Fibroblast of lung (primary cell): ENCODE results near the gene TXNL4B.

ENCODE experiments used
- CTCF ChIP-seq, 2 donors: IDR thresholded peaks in 1 of 2; conservative IDR thresholded peaks in 1 of 2; 1 replicate in 1 of 2; 2 replicates in 1 of 2; pipeline ENCODE4 v1.5.1; 2011 to 2012; ENCODE audit warnings: low read length in 2 of 2, control low read depth in 1 of 2, inconsistent platforms in 1 of 2, low read depth in 1 of 2, mild to moderate bottlenecking in 1 of 2
- EZH2 ChIP-seq: IDR thresholded peaks from 2 replicates; pipeline ENCODE4 v1.5.1; 2012; ENCODE audit warnings: low read length, control low read depth, mild to moderate bottlenecking; ENCODE audit errors: missing control alignments

- TF ChIP-seq CTCF (conservative IDR thresholded peaks at IDR 0.05 in 1 of 2, IDR thresholded peaks at IDR 0.05 in 1 of 2; ENCODE audit: low read depth in 1 of 2, low read length in 2 of 2): no peak
- no peak for TF ChIP-seq EZH2
Measured at GRCh38 chr16:72094266-72094610, 818 bp upstream of the TXNL4B start.
